Superior temporal gyrus (tissue), 1 donor: ENCODE data around the gene ARNT2.

ENCODE experiments used
- DNase-seq: peaks from one replicate; pipeline ENCODE4 v3.0.0-alpha.2; 2016; ENCODE audit errors: extremely low spot score

The ARNT2 gene

GRCh38 chr15:80576519-80577090 is 172.4 kb downstream of the ARNT2 start:
- DNase-seq: no peak

GRCh38 chr15:80577552-80578205 is 173.5 kb downstream of the ARNT2 start:
- no peak for DNase-seq

GRCh38 chr15:80578206-80578595 is 174.0 kb downstream of the ARNT2 start:
- no peak for DNase-seq

- DNase-seq: no peak
Measured at GRCh38 chr15:80578871-80579270, 174.7 kb downstream of the ARNT2 start.

- no peak for DNase-seq
Measured at GRCh38 chr15:80579611-80580010, 175.4 kb downstream of the ARNT2 start.

- no peak for DNase-seq
Measured at GRCh38 chr15:80580106-80580505, 175.9 kb downstream of the ARNT2 start.

- DNase-seq: no peak
Measured at GRCh38 chr15:80580536-80581260, 176.5 kb downstream of the ARNT2 start.

GRCh38 chr15:80581976-80582375 is 177.8 kb downstream of the ARNT2 start:
- DNase-seq: no peak

- DNase-seq: no peak
Measured at GRCh38 chr15:80582816-80583423, 178.7 kb downstream of the ARNT2 start.

- no peak for DNase-seq
Measured at GRCh38 chr15:80584561-80584964, 180.4 kb downstream of the ARNT2 start.

GRCh38 chr15:80584973-80585525 is 180.9 kb downstream of the ARNT2 start:
- no peak for DNase-seq

GRCh38 chr15:80585544-80586018 is 181.4 kb downstream of the ARNT2 start:
- no peak for DNase-seq

- no peak for DNase-seq
Measured at GRCh38 chr15:80586161-80586560, 182.0 kb downstream of the ARNT2 start.

GRCh38 chr15:80587007-80587406 is 182.8 kb downstream of the ARNT2 start:
- DNase-seq: no peak

- DNase-seq: no peak
Measured at GRCh38 chr15:80587816-80588456, 183.8 kb downstream of the ARNT2 start.

GRCh38 chr15:80588801-80589200 is 184.6 kb downstream of the ARNT2 start:
- no peak for DNase-seq

GRCh38 chr15:80590761-80591355 is 186.7 kb downstream of the ARNT2 start:
- no peak for DNase-seq

- no peak for DNase-seq
Measured at GRCh38 chr15:80591471-80591870, 187.3 kb downstream of the ARNT2 start.

GRCh38 chr15:80591938-80592825 is 188.0 kb downstream of the ARNT2 start:
- no peak for DNase-seq

GRCh38 chr15:80593486-80594030 is 189.4 kb downstream of the ARNT2 start:
- DNase-seq: no peak
